GM19023 (cell line): ENCODE measurements around the gene TRAF1.

Experiments used
- ATAC-seq: cut with Tn5 transposase; IDR thresholded peaks from one replicate; pipeline ENCODE4 v1.9.1; 2021; ENCODE audit warnings: mild to moderate bottlenecking, moderate library complexity; ENCODE audit not compliant: unreplicated experiment

The TRAF1 gene

GRCh38 chr9:120872791-120873502 lies 53.6 kb downstream of the TRAF1 start:
- ATAC-seq, result no peak

- ATAC-seq, result no peak
These were observed 56.4 kb downstream of the TRAF1 start for GRCh38 chr9:120870206-120870605.

GRCh38 chr9:120869726-120870125 lies 56.9 kb downstream of the TRAF1 start:
- ATAC-seq, result no peak

- ATAC-seq, result no peak
These were observed 57.3 kb downstream of the TRAF1 start for GRCh38 chr9:120869360-120869687.

- ATAC-seq, result peak; percentile 89
These were observed 57.8 kb downstream of the TRAF1 start for GRCh38 chr9:120868676-120869359.

GRCh38 chr9:120868339-120868675 lies 58.3 kb downstream of the TRAF1 start:
- no peak for ATAC-seq

GRCh38 chr9:120867676-120868338 lies 58.8 kb downstream of the TRAF1 start:
- no peak for ATAC-seq

GRCh38 chr9:120866651-120867050 lies 59.9 kb downstream of the TRAF1 start:
- ATAC-seq, result no peak

- no peak for ATAC-seq
These were observed 60.8 kb downstream of the TRAF1 start for GRCh38 chr9:120865809-120866208.

- no peak for ATAC-seq
These were observed 61.4 kb downstream of the TRAF1 start for GRCh38 chr9:120865176-120865575.

- no peak for ATAC-seq
These were observed 61.9 kb downstream of the TRAF1 start for GRCh38 chr9:120864719-120865118.

- ATAC-seq, result no peak
These were observed 62.8 kb downstream of the TRAF1 start for GRCh38 chr9:120863833-120864232.

GRCh38 chr9:120862452-120862851 lies 64.1 kb downstream of the TRAF1 start:
- ATAC-seq, result no peak

- no peak for ATAC-seq
These were observed 64.7 kb downstream of the TRAF1 start for GRCh38 chr9:120861935-120862334.

GRCh38 chr9:120860083-120860482 lies 66.5 kb downstream of the TRAF1 start:
- no peak for ATAC-seq

GRCh38 chr9:120859361-120859760 lies 67.2 kb downstream of the TRAF1 start:
- ATAC-seq, result no peak

- ATAC-seq, result no peak
These were observed 68.7 kb downstream of the TRAF1 start for GRCh38 chr9:120857902-120858301.

- no peak for ATAC-seq
These were observed 69.1 kb downstream of the TRAF1 start for GRCh38 chr9:120857481-120857880.

- no peak for ATAC-seq
These were observed 69.9 kb downstream of the TRAF1 start for GRCh38 chr9:120856700-120857099.

GRCh38 chr9:120855827-120856670 lies 70.5 kb downstream of the TRAF1 start:
- ATAC-seq, result no peak

- no peak for ATAC-seq
These were observed 71.8 kb downstream of the TRAF1 start for GRCh38 chr9:120854596-120855327.
